Measurements from ENCODE around the gene POU2AF3. TPM values are rescaled to one million over a fixed set of nuclear protein-coding genes. Genes with fewer than 3 reads are reported as not detected.

POU2AF3 gene
- total and polyA plus RNA-seq, 10 of the 15 experiments (the other 5 are each of a cell fraction or from before 2014, with no cell fraction given), result 0.17 TPM; not detected in 8

DNA sequence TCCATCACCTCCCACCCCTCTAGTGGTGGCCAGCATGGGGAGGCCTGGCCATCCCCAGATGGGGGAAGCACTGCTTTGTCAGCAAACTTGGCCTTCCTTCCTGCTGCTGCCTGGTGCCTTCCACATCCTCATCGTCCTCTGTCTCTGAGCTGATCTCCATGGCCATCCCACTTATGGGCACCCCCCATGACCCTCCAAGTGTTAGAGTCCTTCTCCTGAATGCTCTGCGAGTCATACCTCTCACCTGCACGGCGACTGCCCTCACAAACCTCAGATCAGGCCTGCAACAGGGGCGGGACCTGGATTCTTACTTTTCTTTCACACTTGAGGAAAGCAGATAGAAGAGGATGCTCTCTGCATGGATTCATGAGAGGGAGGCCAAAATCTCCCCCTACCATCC, 56.8 kb downstream of the POU2AF3 start (continued):
- TF ChIP-seq, protein P1, sequence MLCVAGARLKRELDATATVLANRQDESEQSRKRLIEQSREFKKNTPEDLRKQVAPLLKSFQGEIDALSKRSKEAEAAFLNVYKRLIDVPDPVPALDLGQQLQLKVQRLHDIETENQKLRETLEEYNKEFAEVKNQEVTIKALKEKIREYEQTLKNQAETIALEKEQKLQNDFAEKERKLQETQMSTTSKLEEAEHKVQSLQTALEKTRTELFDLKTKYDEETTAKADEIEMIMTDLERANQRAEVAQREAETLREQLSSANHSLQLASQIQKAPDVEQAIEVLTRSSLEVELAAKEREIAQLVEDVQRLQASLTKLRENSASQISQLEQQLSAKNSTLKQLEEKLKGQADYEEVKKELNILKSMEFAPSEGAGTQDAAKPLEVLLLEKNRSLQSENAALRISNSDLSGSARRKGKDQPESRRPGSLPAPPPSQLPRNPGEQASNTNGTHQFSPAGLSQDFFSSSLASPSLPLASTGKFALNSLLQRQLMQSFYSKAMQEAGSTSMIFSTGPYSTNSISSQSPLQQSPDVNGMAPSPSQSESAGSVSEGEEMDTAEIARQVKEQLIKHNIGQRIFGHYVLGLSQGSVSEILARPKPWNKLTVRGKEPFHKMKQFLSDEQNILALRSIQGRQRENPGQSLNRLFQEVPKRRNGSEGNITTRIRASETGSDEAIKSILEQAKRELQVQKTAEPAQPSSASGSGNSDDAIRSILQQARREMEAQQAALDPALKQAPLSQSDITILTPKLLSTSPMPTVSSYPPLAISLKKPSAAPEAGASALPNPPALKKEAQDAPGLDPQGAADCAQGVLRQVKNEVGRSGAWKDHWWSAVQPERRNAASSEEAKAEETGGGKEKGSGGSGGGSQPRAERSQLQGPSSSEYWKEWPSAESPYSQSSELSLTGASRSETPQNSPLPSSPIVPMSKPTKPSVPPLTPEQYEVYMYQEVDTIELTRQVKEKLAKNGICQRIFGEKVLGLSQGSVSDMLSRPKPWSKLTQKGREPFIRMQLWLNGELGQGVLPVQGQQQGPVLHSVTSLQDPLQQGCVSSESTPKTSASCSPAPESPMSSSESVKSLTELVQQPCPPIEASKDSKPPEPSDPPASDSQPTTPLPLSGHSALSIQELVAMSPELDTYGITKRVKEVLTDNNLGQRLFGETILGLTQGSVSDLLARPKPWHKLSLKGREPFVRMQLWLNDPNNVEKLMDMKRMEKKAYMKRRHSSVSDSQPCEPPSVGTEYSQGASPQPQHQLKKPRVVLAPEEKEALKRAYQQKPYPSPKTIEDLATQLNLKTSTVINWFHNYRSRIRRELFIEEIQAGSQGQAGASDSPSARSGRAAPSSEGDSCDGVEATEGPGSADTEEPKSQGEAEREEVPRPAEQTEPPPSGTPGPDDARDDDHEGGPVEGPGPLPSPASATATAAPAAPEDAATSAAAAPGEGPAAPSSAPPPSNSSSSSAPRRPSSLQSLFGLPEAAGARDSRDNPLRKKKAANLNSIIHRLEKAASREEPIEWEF (IDR thresholded peaks at IDR 0.05; ENCODE audit: insufficient replicate concordance, low read depth, low read length), result no peak
- no peak for TF ChIP-seq STAT1 (conservative IDR thresholded peaks at IDR 0.05)
- TF ChIP-seq CREM (IDR thresholded peaks at IDR 0.05; ENCODE audit: low read depth), result no peak
- TF ChIP-seq FOXM1 (IDR thresholded peaks at IDR 0.05; ENCODE audit: low read depth, low read length), result no peak
- TF ChIP-seq ZNF384 (IDR thresholded peaks at IDR 0.05; ENCODE audit: borderline replicate concordance, low read depth, low read length), result no peak
- TF ChIP-seq SIX5 (IDR thresholded peaks at IDR 0.05; ENCODE audit: low read depth, low read length, severe bottlenecking), result no peak
- TF ChIP-seq RAD51 (IDR thresholded peaks at IDR 0.05), result no peak
